SK-N-MC (cell line): ENCODE results near the gene GNAI2.

Experiments
- EZH2 ChIP-seq: fragments of 200-600 bp; sonication (generic); IDR thresholded peaks from one replicate; pipeline ENCODE4 v1.6.1; 2017; ENCODE audit warnings: antibody characterized with exemption
- FOXP2 ChIP-seq: optimal IDR thresholded peaks from 2 replicates; pipeline ENCODE3; 2011; ENCODE audit warnings: mild to moderate bottlenecking, moderate library complexity; ENCODE audit not compliant: insufficient read depth; ENCODE audit errors: extremely low read length, control extremely low read depth
- POLR2AphosphoS5 ChIP-seq: IDR thresholded peaks from 2 replicates; pipeline ENCODE4 v1.6.1; 2012; ENCODE audit warnings: mild to moderate bottlenecking, low read depth, low read length, borderline replicate concordance

- TF ChIP-seq EZH2 = no peak
- peak; percentile 81 for TF ChIP-seq POLR2AphosphoS5
- TF ChIP-seq FOXP2 = no peak
Observed at GRCh38 chr3:50298836-50299637, 63.0 kb downstream of the GNAI2 start, which contains the start of the genes HYAL3 and NAA80.
